Measurements from ENCODE around the gene USP13.

DNA sequence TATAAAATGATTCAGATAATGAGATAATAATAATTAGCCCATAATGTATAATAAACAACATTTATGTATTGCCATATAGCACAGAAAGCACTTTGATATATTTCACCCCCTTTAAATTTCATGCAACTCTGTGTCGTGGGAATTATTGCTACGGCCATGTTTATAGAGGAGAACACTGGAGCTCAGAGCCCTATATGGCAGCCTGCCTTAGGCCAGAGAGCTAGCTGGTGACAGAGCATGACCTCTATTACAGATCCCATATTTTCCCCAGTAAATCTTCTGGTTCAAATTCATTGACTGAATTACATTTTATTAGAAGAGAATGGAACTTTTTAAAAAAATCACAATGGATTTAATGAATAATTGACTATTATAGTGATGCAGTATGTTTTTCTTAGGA lies 25.0 kb downstream of the USP13 start:
- TF ChIP-seq, protein P1, sequence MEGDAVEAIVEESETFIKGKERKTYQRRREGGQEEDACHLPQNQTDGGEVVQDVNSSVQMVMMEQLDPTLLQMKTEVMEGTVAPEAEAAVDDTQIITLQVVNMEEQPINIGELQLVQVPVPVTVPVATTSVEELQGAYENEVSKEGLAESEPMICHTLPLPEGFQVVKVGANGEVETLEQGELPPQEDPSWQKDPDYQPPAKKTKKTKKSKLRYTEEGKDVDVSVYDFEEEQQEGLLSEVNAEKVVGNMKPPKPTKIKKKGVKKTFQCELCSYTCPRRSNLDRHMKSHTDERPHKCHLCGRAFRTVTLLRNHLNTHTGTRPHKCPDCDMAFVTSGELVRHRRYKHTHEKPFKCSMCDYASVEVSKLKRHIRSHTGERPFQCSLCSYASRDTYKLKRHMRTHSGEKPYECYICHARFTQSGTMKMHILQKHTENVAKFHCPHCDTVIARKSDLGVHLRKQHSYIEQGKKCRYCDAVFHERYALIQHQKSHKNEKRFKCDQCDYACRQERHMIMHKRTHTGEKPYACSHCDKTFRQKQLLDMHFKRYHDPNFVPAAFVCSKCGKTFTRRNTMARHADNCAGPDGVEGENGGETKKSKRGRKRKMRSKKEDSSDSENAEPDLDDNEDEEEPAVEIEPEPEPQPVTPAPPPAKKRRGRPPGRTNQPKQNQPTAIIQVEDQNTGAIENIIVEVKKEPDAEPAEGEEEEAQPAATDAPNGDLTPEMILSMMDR (conservative IDR thresholded peaks at IDR 0.05; ENCODE audit: low read depth in 2 of 2) = no peak
- TF ChIP-seq STAT1 (IDR thresholded peaks at IDR 0.05; ENCODE audit: unreplicated experiment) (no peak), EZH2 (IDR thresholded peaks at IDR 0.05; ENCODE audit: low read depth, unreplicated experiment) (no peak), POLR2AphosphoS5 (IDR thresholded peaks at IDR 0.05; ENCODE audit: low read depth) (no peak), JUNB (IDR thresholded peaks at IDR 0.05; ENCODE audit: unreplicated experiment) (no peak), EZH2phosphoT487 (IDR thresholded peaks at IDR 0.05; ENCODE audit: unreplicated experiment) (no peak), CREB1 (CRISPR knock-in tag; IDR thresholded peaks at IDR 0.05; ENCODE audit: low read depth) (no peak), NANOG (IDR thresholded peaks at IDR 0.05; ENCODE audit: borderline replicate concordance) (no peak), ZNF331 (CRISPR knock-in tag; IDR thresholded peaks at IDR 0.05; ENCODE audit: low read depth) (no peak)
- TF ChIP-seq, protein P2, sequence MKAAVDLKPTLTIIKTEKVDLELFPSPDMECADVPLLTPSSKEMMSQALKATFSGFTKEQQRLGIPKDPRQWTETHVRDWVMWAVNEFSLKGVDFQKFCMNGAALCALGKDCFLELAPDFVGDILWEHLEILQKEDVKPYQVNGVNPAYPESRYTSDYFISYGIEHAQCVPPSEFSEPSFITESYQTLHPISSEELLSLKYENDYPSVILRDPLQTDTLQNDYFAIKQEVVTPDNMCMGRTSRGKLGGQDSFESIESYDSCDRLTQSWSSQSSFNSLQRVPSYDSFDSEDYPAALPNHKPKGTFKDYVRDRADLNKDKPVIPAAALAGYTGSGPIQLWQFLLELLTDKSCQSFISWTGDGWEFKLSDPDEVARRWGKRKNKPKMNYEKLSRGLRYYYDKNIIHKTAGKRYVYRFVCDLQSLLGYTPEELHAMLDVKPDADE (IDR thresholded peaks at IDR 0.05) = no peak
- TF ChIP-seq, protein P3, sequence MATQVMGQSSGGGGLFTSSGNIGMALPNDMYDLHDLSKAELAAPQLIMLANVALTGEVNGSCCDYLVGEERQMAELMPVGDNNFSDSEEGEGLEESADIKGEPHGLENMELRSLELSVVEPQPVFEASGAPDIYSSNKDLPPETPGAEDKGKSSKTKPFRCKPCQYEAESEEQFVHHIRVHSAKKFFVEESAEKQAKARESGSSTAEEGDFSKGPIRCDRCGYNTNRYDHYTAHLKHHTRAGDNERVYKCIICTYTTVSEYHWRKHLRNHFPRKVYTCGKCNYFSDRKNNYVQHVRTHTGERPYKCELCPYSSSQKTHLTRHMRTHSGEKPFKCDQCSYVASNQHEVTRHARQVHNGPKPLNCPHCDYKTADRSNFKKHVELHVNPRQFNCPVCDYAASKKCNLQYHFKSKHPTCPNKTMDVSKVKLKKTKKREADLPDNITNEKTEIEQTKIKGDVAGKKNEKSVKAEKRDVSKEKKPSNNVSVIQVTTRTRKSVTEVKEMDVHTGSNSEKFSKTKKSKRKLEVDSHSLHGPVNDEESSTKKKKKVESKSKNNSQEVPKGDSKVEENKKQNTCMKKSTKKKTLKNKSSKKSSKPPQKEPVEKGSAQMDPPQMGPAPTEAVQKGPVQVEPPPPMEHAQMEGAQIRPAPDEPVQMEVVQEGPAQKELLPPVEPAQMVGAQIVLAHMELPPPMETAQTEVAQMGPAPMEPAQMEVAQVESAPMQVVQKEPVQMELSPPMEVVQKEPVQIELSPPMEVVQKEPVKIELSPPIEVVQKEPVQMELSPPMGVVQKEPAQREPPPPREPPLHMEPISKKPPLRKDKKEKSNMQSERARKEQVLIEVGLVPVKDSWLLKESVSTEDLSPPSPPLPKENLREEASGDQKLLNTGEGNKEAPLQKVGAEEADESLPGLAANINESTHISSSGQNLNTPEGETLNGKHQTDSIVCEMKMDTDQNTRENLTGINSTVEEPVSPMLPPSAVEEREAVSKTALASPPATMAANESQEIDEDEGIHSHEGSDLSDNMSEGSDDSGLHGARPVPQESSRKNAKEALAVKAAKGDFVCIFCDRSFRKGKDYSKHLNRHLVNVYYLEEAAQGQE (IDR thresholded peaks at IDR 0.05; ENCODE audit: unreplicated experiment) = no peak
- TF ChIP-seq, protein P4, sequence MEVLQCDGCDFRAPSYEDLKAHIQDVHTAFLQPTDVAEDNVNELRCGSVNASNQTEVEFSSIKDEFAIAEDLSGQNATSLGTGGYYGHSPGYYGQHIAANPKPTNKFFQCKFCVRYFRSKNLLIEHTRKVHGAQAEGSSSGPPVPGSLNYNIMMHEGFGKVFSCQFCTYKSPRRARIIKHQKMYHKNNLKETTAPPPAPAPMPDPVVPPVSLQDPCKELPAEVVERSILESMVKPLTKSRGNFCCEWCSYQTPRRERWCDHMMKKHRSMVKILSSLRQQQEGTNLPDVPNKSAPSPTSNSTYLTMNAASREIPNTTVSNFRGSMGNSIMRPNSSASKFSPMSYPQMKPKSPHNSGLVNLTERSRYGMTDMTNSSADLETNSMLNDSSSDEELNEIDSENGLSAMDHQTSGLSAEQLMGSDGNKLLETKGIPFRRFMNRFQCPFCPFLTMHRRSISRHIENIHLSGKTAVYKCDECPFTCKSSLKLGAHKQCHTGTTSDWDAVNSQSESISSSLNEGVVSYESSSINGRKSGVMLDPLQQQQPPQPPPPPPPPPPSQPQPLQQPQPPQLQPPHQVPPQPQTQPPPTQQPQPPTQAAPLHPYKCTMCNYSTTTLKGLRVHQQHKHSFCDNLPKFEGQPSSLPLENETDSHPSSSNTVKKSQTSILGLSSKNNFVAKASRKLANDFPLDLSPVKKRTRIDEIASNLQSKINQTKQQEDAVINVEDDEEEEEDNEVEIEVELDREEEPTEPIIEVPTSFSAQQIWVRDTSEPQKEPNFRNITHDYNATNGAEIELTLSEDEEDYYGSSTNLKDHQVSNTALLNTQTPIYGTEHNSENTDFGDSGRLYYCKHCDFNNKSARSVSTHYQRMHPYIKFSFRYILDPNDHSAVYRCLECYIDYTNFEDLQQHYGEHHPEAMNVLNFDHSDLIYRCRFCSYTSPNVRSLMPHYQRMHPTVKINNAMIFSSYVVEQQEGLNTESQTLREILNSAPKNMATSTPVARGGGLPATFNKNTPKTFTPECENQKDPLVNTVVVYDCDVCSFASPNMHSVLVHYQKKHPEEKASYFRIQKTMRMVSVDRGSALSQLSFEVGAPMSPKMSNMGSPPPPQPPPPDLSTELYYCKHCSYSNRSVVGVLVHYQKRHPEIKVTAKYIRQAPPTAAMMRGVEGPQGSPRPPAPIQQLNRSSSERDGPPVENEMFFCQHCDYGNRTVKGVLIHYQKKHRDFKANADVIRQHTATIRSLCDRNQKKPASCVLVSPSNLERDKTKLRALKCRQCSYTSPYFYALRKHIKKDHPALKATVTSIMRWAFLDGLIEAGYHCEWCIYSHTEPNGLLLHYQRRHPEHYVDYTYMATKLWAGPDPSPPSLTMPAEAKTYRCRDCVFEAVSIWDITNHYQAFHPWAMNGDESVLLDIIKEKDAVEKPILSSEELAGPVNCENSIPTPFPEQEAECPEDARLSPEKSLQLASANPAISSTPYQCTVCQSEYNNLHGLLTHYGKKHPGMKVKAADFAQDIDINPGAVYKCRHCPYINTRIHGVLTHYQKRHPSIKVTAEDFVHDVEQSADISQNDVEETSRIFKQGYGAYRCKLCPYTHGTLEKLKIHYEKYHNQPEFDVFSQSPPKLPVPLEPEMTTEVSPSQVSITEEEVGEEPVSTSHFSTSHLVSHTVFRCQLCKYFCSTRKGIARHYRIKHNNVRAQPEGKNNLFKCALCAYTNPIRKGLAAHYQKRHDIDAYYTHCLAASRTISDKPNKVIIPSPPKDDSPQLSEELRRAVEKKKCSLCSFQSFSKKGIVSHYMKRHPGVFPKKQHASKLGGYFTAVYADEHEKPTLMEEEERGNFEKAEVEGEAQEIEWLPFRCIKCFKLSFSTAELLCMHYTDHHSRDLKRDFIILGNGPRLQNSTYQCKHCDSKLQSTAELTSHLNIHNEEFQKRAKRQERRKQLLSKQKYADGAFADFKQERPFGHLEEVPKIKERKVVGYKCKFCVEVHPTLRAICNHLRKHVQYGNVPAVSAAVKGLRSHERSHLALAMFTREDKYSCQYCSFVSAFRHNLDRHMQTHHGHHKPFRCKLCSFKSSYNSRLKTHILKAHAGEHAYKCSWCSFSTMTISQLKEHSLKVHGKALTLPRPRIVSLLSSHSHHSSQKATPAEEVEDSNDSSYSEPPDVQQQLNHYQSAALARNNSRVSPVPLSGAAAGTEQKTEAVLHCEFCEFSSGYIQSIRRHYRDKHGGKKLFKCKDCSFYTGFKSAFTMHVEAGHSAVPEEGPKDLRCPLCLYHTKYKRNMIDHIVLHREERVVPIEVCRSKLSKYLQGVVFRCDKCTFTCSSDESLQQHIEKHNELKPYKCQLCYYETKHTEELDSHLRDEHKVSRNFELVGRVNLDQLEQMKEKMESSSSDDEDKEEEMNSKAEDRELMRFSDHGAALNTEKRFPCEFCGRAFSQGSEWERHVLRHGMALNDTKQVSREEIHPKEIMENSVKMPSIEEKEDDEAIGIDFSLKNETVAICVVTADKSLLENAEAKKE (CRISPR knock-in tag; IDR thresholded peaks at IDR 0.05) = no peak
